GM18951 (cell line): ENCODE results near the gene TNFRSF25.

Experiments
- POLR2A ChIP-seq: IDR thresholded peaks from 4 replicates; pipeline ENCODE4 v1.6.1; 2011; ENCODE audit warnings: mild to moderate bottlenecking; ENCODE audit not compliant: insufficient read length, insufficient read depth; ENCODE audit errors: extremely low read depth
- in situ Hi-C: fragments of 300-500 bp; cut with MboI; formaldehyde crosslinking; loops from one replicate; pipeline ENCODE4 v1.12.0; 2022; ENCODE audit warnings: low sequenced_read_pairs, mixed read lengths, inconsistent platforms; ENCODE audit not compliant: unreplicated experiment

TNFRSF25 gene

GRCh38 chr1:6506210-6507036 is 40.5 kb upstream of the TNFRSF25 start:
- no peak for TF ChIP-seq POLR2A
- in situ Hi-C loops: no loop called here

DNA sequence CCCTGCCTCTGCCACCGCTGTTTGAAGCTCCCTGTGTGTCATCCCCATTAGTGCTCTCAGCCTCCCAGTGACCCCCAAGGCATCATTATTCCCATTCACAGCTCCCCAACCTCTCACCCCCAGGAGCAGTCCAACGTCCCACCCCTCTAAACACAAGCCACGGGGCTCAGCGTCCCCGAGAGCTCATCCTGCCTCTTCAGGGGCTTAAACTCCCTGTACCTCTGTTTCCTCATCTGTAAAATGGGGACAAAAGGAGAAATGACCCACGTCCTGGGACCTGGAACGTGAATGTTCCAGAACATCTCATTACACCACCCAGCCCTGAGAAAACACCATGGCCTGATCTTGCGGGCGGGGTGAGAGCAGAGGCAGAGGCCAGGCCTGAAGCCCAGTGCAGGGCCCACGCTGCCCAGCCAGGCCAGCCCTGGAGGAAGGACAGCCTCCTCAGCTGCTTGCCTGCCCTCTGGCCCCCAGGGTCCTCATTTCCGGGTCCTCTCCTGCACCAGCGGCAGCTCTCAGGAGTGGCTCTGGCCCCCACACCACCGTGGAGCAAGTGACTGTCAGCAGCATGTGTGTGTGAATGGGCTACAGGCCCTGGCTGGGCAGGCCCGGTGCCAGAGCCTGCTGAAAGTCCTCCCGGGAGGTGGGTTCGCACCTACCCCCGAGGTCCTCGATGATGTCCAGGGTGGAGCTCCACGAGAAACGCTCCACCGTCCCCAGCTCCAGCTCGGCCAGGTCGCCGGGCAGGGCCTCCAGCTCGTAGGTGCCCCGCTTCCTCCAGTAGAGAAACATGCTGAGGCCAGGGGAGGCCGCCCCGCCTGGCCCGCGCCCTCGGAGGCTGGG is 39.6 kb upstream of the TNFRSF25 start:
- in situ Hi-C loops: no loop called here
- TF ChIP-seq POLR2A: no peak

DNA sequence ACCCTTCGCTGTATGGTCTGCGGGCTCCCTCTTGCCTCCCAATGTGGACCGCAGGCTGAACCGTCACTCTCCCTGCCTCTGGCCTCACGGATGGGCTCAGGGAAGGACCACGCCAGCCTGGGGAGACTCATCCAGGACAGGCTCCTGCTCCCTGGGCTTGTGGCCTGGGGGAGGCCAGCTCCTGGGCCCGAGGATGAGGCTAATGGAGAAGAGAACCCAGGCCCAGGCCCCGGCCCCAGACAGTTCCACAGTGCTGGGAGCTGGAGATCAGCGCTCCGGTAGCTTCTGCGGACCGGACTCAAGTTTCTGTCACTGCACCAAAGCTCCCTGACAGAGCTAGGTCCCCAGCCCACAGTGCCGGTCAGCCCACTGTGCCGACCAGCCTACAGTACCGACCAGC is 38.9 kb upstream of the TNFRSF25 start:
- TF ChIP-seq POLR2A: no peak
- in situ Hi-C loops: no loop called here

- in situ Hi-C loops: no loop called here
- TF ChIP-seq POLR2A: no peak
Observed at GRCh38 chr1:6503884-6504602, 38.1 kb upstream of the TNFRSF25 start.

- in situ Hi-C loops: no loop called here
- no peak for TF ChIP-seq POLR2A
Observed at GRCh38 chr1:6502000-6502891, 36.3 kb upstream of the TNFRSF25 start.

DNA sequence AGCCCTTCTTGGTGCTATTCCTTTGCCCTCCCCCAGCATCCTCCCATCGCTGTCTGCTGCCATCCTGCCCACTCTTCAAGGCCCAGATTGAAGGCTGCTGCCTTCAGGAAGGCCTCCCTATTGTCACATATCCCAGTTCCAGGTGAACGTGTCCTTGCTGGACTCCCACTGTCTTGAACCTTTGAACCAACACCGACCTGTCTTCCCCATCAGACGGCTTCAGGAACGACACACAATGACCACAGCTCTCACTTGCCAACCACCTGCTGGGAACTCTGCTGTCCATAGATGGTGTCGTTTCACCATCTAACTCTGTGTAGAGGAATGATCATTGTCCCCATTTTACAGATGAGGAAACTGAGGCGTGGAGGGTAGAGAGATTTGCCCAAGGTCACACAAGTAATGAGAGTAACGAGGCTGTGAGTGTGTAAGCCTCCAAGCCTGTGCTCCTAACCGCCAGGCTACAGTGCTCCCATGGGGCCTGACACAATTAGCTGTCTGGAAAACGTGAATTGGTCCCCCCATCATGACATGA is 35.4 kb upstream of the TNFRSF25 start:
- in situ Hi-C loops: no loop called here
- no peak for TF ChIP-seq POLR2A

DNA sequence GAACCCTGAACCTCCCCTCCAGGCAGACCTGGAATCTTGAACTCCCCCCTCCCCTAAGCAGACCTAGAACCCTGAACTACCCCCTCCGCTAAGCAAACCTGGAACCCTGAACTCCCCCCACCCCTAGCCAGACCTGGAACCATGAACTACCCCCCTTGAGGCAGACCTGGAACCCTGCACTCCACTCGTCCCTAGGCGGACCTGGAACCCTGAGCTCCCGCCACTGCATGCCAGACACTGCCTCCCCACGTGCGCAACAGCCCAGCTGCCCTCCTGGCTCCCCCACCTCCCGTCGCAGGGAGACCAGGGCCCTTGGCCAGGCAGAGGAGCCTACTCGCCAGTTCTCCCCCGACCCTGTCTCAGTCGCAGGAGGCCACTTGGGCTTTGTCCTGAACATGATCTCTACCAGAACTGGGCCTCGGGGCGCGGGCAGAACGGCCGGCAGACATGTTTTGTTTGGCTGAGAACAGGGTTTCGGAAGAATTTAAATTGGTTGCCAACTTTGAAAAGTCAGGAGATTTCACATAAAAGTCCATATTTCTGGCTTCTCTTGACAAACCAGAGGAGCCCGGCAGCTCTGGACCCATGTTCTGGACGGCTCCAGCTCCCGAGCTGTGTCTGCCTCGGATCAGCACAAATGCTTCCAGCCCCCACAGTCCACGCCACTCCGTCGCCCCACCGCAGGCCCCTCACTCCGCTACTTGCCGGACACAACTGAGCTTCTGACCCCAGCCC is 34.7 kb upstream of the TNFRSF25 start:
- in situ Hi-C loops: no loop called here
- TF ChIP-seq POLR2A: no peak

- TF ChIP-seq POLR2A: no peak
- in situ Hi-C loops: loop anchor here (10.0 kb wide), 1 partner anchor 136 kb away; no protein-coding TSS in a partner anchor
Observed at GRCh38 chr1:6499296-6499695, 33.3 kb upstream of the TNFRSF25 start.

DNA sequence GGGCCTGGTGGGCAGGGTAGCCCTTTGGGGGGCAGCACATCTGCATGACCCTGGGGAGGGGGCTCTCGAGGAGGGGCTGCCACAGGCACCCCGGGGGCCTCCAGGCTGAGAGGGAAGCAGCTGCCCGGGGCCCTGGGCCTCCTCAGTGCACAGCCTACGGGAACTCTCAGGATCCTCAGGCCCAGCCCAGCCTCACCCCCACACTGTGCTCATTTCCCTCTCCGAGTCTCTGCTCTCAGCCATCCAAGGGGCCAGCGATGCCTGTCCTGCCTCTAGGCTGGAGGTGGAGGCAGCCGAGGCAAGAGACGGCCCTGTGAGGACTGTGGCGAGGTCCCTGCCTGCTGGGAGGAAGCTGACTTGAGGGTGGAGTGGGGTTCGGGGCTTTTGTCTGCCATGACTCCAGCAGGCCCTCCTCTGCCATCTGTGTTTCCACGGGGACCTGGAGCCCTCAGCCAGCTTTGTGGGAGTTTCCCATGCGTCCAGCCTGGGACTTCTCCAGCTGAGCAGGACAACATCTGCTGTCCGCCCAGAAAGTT is 32.7 kb upstream of the TNFRSF25 start:
- in situ Hi-C loops: loop anchor here (10.0 kb wide), 1 partner anchor 136 kb away; no protein-coding TSS in a partner anchor
- no peak for TF ChIP-seq POLR2A

- no peak for TF ChIP-seq POLR2A
- in situ Hi-C loops: loop anchor here (10.0 kb wide), 1 partner anchor 137 kb away; no protein-coding TSS in a partner anchor
Observed at GRCh38 chr1:6497867-6498575, 32.0 kb upstream of the TNFRSF25 start.
